Measurements from ENCODE around the gene ISLR2. TPM values are rescaled to one million over a fixed set of nuclear protein-coding genes. Genes with fewer than 3 reads are reported as not detected.
A peak's percentile ranks its signal among the peaks of the same experiment; 100 is the strongest.

Gene ISLR2
- total RNA-seq, 2 experiments from 2014 or later = 0.14 to 0.20 TPM

- Mint-ChIP-seq H3K27ac (peak overlapping the region; percentile 43), H3K36me3 (no peaks in the 10 kb centered on the region), H3K4me3 (no peak overlapping the region), H3K27me3 (peaks cover 90% of the 10 kb centered on the region), H3K4me1 (peaks cover 25% of the 10 kb centered on the region), H3K9me3 (ENCODE audit: low read depth) (no peaks in the 10 kb centered on the region)
- DNase-seq = no peak
- CTCF ChIA-PET = interaction anchor here (5.5 kb wide), 1 partner anchor 188 kb away, joined by 29 read pairs; no protein-coding TSS in a partner anchor
- ATAC-seq = no peak
Observed at GRCh38 chr15:74132681-74133651, 2.6 kb downstream of the ISLR2 start.

GRCh38 chr15:74133694-74134386 lies 3.5 kb downstream of the ISLR2 start:
- H3K27ac Mint-ChIP-seq = peak overlapping the region; percentile 30
- H3K4me3 Mint-ChIP-seq = no peak overlapping the region
- CTCF ChIA-PET = interaction anchor here (0.9 to 5.5 kb wide), 3 partner anchors 11 to 187 kb away, joined by 3 to 29 read pairs (median 3); no protein-coding TSS in a partner anchor
- ATAC-seq (no peak), DNase-seq (no peak)
- H3K4me1 Mint-ChIP-seq = peaks cover 24% of the 10 kb centered on the region
- no peaks in the 10 kb centered on the region for H3K36me3 Mint-ChIP-seq
- no peaks in the 10 kb centered on the region for H3K9me3 Mint-ChIP-seq (ENCODE audit: low read depth)
- peaks cover 92% of the 10 kb centered on the region for H3K27me3 Mint-ChIP-seq

GRCh38 chr15:74134387-74135027 lies 4.1 kb downstream of the ISLR2 start:
- Mint-ChIP-seq H3K9me3 (ENCODE audit: low read depth) (no peaks in the 10 kb centered on the region), H3K27me3 (peaks cover 90% of the 10 kb centered on the region), H3K27ac (peak overlapping the region; percentile 30), H3K4me3 (no peak overlapping the region), H3K4me1 (peaks cover 23% of the 10 kb centered on the region), H3K36me3 (no peaks in the 10 kb centered on the region)
- DNase-seq (no peak), ATAC-seq (no peak)
- CTCF ChIA-PET = interaction anchor here (0.9 to 5.5 kb wide), 3 partner anchors 12 to 187 kb away, joined by 3 to 29 read pairs (median 3); no protein-coding TSS in a partner anchor

GRCh38 chr15:74135041-74135565 lies 4.7 kb downstream of the ISLR2 start:
- Mint-ChIP-seq H3K27ac (peak overlapping the region; percentile 52), H3K4me3 (no peak overlapping the region), H3K36me3 (no peaks in the 10 kb centered on the region), H3K27me3 (peaks cover 89% of the 10 kb centered on the region), H3K4me1 (peaks cover 27% of the 10 kb centered on the region), H3K9me3 (ENCODE audit: low read depth) (no peaks in the 10 kb centered on the region)
- DNase-seq = no peak
- ATAC-seq = no peak
- CTCF ChIA-PET = interaction anchor here (5.5 kb wide), 1 partner anchor 186 kb away, joined by 29 read pairs; no protein-coding TSS in a partner anchor

- no peaks in the 10 kb centered on the region for H3K36me3 Mint-ChIP-seq
- DNase-seq (no peak), ATAC-seq (no peak)
- H3K4me1 Mint-ChIP-seq = peaks cover 28% of the 10 kb centered on the region
- CTCF ChIA-PET = interaction anchor here (5.5 kb wide), 1 partner anchor 185 kb away, joined by 29 read pairs; no protein-coding TSS in a partner anchor
- H3K27ac Mint-ChIP-seq = no peak overlapping the region
- peaks cover 87% of the 10 kb centered on the region for H3K27me3 Mint-ChIP-seq
- peak overlapping the region; percentile 13 for H3K4me3 Mint-ChIP-seq
- H3K9me3 Mint-ChIP-seq (ENCODE audit: low read depth) = no peaks in the 10 kb centered on the region
Observed at GRCh38 chr15:74136540-74136813, 6.1 kb downstream of the ISLR2 start.

- H3K4me1 Mint-ChIP-seq = peaks cover 28% of the 10 kb centered on the region
- no peaks in the 10 kb centered on the region for H3K9me3 Mint-ChIP-seq (ENCODE audit: low read depth)
- no peaks in the 10 kb centered on the region for H3K36me3 Mint-ChIP-seq
- CTCF ChIA-PET = interaction anchor here (1.5 kb wide), 1 partner anchor 9 kb away, joined by 4 read pairs; no protein-coding TSS in a partner anchor
- peak overlapping the region; percentile 13 for H3K4me3 Mint-ChIP-seq
- ATAC-seq (no peak), DNase-seq (no peak)
- peaks cover 85% of the 10 kb centered on the region for H3K27me3 Mint-ChIP-seq
- H3K27ac Mint-ChIP-seq = peak overlapping the region; percentile 13
Observed at GRCh38 chr15:74136814-74137536, 6.6 kb downstream of the ISLR2 start.

- CTCF ChIA-PET = interaction anchor here (1.5 kb wide), 1 partner anchor 9 kb away, joined by 4 read pairs; no protein-coding TSS in a partner anchor
- no peak for DNase-seq
- Mint-ChIP-seq H3K9me3 (ENCODE audit: low read depth) (no peaks in the 10 kb centered on the region), H3K4me1 (peaks cover 27% of the 10 kb centered on the region), H3K27ac (no peak overlapping the region), H3K27me3 (peaks cover 82% of the 10 kb centered on the region), H3K36me3 (no peaks in the 10 kb centered on the region), H3K4me3 (no peak overlapping the region)
- no peak for ATAC-seq
Observed at GRCh38 chr15:74137537-74137894, 7.1 kb downstream of the ISLR2 start.

- Mint-ChIP-seq H3K36me3 (no peaks in the 10 kb centered on the region), H3K4me1 (peaks cover 19% of the 10 kb centered on the region), H3K9me3 (ENCODE audit: low read depth) (no peaks in the 10 kb centered on the region), H3K27me3 (peaks cover 73% of the 10 kb centered on the region), H3K4me3 (no peak overlapping the region), H3K27ac (no peak overlapping the region)
- ATAC-seq (no peak), DNase-seq (no peak)
- CTCF ChIA-PET = interaction anchor here (1.1 to 1.5 kb wide), 4 partner anchors 10 to 182 kb away, joined by 3 to 5 read pairs (median 4); no protein-coding TSS in a partner anchor
Observed at GRCh38 chr15:74138642-74139041, 8.3 kb downstream of the ISLR2 start.

GRCh38 chr15:74141591-74141990 lies 11.2 kb downstream of the ISLR2 start:
- Mint-ChIP-seq H3K9me3 (ENCODE audit: low read depth) (no peaks in the 10 kb centered on the region), H3K4me1 (peaks cover 11% of the 10 kb centered on the region), H3K27me3 (peaks cover 73% of the 10 kb centered on the region), H3K4me3 (no peak overlapping the region), H3K27ac (no peak overlapping the region), H3K36me3 (peaks cover 2% of the 10 kb centered on the region)
- ATAC-seq (no peak), DNase-seq (no peak)
- CTCF ChIA-PET = no interaction called here

- no peaks in the 10 kb centered on the region for H3K9me3 Mint-ChIP-seq (ENCODE audit: low read depth)
- no peak for DNase-seq
- H3K4me3 Mint-ChIP-seq = no peak overlapping the region
- peaks cover 71% of the 10 kb centered on the region for H3K27me3 Mint-ChIP-seq
- H3K36me3 Mint-ChIP-seq = peaks cover 2% of the 10 kb centered on the region
- no peak overlapping the region for H3K27ac Mint-ChIP-seq
- CTCF ChIA-PET = interaction anchor here (0.9 to 1.1 kb wide), 3 partner anchors 24 to 178 kb away, joined by 3 to 6 read pairs (median 3); no protein-coding TSS in a partner anchor
- no peak for ATAC-seq
- peaks cover 6% of the 10 kb centered on the region for H3K4me1 Mint-ChIP-seq
Observed at GRCh38 chr15:74144153-74144775, 13.9 kb downstream of the ISLR2 start.

GRCh38 chr15:74146277-74146800 lies 16.0 kb downstream of the ISLR2 start:
- Mint-ChIP-seq H3K27ac (no peak overlapping the region), H3K9me3 (ENCODE audit: low read depth) (no peaks in the 10 kb centered on the region), H3K36me3 (peaks cover 2% of the 10 kb centered on the region), H3K4me1 (no peaks in the 10 kb centered on the region), H3K27me3 (peaks cover 59% of the 10 kb centered on the region), H3K4me3 (no peak overlapping the region)
- CTCF ChIA-PET = interaction anchor here (1.3 to 1.7 kb wide), 2 partner anchors 10 to 176 kb away, joined by 3 to 4 read pairs; no protein-coding TSS in a partner anchor
- DNase-seq = no peak
- ATAC-seq = no peak

- Mint-ChIP-seq H3K9me3 (ENCODE audit: low read depth) (no peaks in the 10 kb centered on the region), H3K36me3 (peaks cover 2% of the 10 kb centered on the region), H3K27me3 (peaks cover 62% of the 10 kb centered on the region), H3K4me1 (no peaks in the 10 kb centered on the region), H3K4me3 (no peak overlapping the region), H3K27ac (no peak overlapping the region)
- CTCF ChIA-PET = interaction anchor here (1.0 to 1.7 kb wide), 2 partner anchors 10 to 57 kb away, joined by 3 to 4 read pairs; no protein-coding TSS in a partner anchor
- DNase-seq (no peak), ATAC-seq (no peak)
Observed at GRCh38 chr15:74147051-74147450, 16.7 kb downstream of the ISLR2 start.

All from activated CD8-positive, alpha-beta memory T cell treated with anti-CD3 and anti-CD28 coated beads, Interleukin-2, amount 10 ng/mL, durations not matched to agents 7 days and 5 days (primary cell).